ENCODE data around the gene RYR1. TPM values are rescaled to one million over a fixed set of nuclear protein-coding genes. Genes with fewer than 3 reads are reported as not detected.

RYR1 gene
- total RNA-seq, 6 experiments from 2014 or later: not detected

DNA sequence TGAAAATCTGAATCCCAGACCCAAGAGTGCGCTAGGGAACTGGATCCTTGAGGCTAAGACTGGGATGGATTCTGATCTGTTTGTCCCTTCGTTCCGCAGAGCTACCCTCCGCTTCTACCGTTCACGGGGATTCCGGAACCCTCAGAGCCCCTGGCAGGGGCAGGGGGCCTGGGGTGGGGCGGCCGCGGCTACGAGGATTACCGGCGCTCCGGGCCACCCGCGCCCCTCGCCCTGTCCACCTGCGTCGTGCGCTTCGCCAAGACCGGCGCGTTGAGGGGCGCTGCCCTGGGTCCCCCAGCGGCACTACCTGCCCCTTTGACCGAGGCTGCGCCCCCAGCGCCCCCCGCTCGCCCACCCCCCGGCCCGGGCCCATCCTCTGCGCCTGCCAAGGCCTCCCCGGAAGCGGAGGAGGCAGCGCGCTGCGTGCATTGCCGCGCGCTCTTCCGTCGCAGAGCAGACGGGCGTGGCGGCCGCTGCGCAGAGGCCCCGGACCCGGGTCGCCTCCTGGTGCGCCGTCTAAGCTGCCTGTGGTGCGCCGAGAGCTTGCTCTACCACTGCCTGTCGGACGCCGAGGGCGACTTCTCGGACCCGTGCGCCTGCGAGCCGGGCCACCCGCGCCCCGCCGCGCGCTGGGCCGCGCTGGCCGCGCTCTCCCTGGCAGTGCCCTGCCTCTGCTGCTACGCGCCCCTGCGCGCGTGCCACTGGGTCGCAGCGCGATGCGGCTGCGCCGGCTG is 37.9 kb upstream of the RYR1 start:
- Mint-ChIP-seq H3K9me3 (no peaks in the 10 kb centered on the region), H3K36me3 (ENCODE audit: low read depth) (peaks cover 44% of the 10 kb centered on the region), H3K27me3 (ENCODE audit: insufficient read depth) (peaks cover 2% of the 10 kb centered on the region), H3K27ac (no peak overlapping the region), H3K4me1 (ENCODE audit: low read depth) (peaks cover 45% of the 10 kb centered on the region), H3K4me3 (no peak overlapping the region)
- no peak for TF ChIP-seq CTCF (IDR thresholded peaks at IDR 0.05)
- no peak for DNase-seq

DNA sequence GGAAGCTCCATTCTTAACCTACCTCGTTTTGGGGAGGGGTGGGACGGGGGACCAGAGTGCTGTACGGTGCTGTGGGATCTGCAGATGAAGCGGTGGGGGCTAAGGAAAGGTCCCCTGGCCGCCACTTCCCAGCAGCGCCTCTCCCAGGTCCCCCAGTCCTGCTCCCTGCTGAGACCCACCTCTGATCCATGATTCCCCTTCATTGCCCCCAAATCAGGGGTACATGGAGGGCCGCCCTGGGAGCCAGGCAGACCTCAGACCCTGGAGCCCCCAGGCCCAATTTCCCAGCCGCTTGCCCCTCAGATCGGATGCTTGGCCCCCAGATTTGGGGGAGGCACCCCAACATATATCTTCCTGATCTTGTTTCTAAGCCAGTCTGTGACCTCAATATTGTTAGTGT is 34.4 kb upstream of the RYR1 start:
- no peak for TF ChIP-seq CTCF (IDR thresholded peaks at IDR 0.05)
- H3K27me3 Mint-ChIP-seq (ENCODE audit: insufficient read depth): peaks cover 4% of the 10 kb centered on the region
- no peaks in the 10 kb centered on the region for H3K9me3 Mint-ChIP-seq
- H3K4me1 Mint-ChIP-seq (ENCODE audit: low read depth): peaks cover 22% of the 10 kb centered on the region
- H3K4me3 Mint-ChIP-seq: no peak overlapping the region
- no peak for DNase-seq
- H3K27ac Mint-ChIP-seq: no peak overlapping the region
- peaks cover 21% of the 10 kb centered on the region for H3K36me3 Mint-ChIP-seq (ENCODE audit: low read depth)

DNA sequence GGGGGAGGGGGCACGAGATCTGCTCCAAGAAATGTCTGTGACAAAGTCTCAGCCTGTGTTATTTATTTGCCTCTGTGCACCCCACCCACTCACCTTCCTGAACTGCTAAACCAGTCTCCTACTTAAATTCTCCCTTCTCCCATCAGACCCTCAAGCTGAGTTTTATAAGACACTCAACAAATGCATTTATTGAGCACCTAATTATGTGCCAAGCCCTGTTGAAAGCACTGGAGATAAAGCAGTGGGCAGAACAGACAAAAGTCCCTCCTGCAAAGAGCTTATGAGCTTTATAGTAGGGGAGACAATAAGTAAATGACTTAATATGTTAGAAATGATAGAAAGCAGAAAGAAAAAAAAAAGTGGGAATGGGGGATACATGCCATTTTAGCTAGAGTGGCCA is 34.0 kb upstream of the RYR1 start:
- H3K36me3 Mint-ChIP-seq (ENCODE audit: low read depth): peaks cover 18% of the 10 kb centered on the region
- H3K9me3 Mint-ChIP-seq: no peaks in the 10 kb centered on the region
- TF ChIP-seq CTCF (IDR thresholded peaks at IDR 0.05): no peak
- H3K4me3 Mint-ChIP-seq: no peak overlapping the region
- DNase-seq: no peak
- H3K27ac Mint-ChIP-seq: no peak overlapping the region
- peaks cover 22% of the 10 kb centered on the region for H3K4me1 Mint-ChIP-seq (ENCODE audit: low read depth)
- H3K27me3 Mint-ChIP-seq (ENCODE audit: insufficient read depth): peaks cover 4% of the 10 kb centered on the region

DNA sequence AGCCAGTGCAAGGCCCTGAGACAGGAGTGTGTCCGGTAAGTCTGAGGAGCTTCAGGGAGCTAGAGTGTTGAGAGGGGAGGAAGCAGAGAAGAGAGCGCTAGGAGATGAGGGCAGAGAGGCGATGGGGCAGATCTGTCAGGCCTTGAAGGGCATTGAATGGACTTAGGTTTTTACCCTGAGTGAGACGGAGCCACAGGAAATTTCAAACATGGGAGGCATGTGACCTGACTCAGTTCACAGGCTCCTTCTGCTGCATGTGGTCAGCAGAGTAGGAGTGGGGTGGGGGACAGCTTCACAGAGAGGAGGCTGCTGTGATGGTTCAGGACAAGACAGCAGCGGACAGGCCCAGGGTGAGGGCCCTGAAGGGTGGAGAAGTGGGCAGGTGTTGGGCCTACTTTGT is 33.1 kb upstream of the RYR1 start:
- Mint-ChIP-seq H3K4me1 (ENCODE audit: low read depth) (peaks cover 22% of the 10 kb centered on the region), H3K27me3 (ENCODE audit: insufficient read depth) (peaks cover 2% of the 10 kb centered on the region), H3K9me3 (no peaks in the 10 kb centered on the region), H3K4me3 (no peak overlapping the region), H3K36me3 (ENCODE audit: low read depth) (peaks cover 13% of the 10 kb centered on the region), H3K27ac (peak overlapping the region; percentile 53)
- no peak for TF ChIP-seq CTCF (IDR thresholded peaks at IDR 0.05)
- no peak for DNase-seq

GRCh38 chr19:38401148-38401547 is 32.3 kb upstream of the RYR1 start:
- peaks cover 22% of the 10 kb centered on the region for H3K4me1 Mint-ChIP-seq (ENCODE audit: low read depth)
- TF ChIP-seq CTCF (IDR thresholded peaks at IDR 0.05): no peak
- H3K9me3 Mint-ChIP-seq: no peaks in the 10 kb centered on the region
- peak overlapping the region; percentile 63 for H3K27ac Mint-ChIP-seq
- peaks cover 13% of the 10 kb centered on the region for H3K36me3 Mint-ChIP-seq (ENCODE audit: low read depth)
- peaks cover 2% of the 10 kb centered on the region for H3K27me3 Mint-ChIP-seq (ENCODE audit: insufficient read depth)
- peak; percentile 79 for DNase-seq
- H3K4me3 Mint-ChIP-seq: no peak overlapping the region

All from HFFc6 (cell line).